ENCODE data around the gene C11orf68.

The C11orf68 gene

DNA sequence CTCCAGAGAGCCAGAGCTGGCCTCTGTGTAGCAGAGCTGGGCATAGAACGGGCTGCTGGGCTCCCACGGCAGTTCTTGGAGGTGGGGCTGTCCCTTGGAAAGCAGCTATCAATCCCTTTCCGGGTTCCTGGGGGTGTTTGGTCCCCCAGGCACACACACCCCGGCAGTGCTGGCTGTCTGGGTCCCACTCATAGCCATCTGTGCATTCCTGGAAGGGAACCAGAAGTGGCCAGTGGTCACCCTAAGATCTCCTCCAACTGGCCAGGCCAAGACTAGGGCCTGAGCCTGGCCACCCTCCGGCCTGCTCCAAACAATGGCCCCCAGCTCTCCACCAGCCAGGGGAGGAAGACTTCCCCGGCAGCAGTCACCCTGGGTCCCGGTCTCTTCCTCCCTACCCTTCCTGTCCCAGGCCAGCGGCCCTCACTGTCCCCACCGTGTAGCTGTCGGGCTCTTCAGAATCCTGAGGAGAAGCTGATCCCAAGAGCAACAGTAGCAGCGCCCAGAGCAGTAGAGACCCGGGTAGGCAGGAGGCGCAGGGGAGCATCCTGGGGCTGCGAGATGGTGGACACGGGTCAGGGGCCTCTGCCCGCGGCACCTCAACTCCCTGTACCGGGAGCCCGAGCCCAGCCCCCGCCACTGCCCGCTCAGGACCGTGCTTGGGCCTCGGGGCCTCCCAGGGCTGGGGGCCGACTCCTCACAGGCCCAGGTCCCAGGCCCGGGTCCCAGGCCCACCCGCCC, 46.9 kb downstream of the C11orf68 start:
- DNase-seq (ENCODE audit: low spot score): no peak

DNA sequence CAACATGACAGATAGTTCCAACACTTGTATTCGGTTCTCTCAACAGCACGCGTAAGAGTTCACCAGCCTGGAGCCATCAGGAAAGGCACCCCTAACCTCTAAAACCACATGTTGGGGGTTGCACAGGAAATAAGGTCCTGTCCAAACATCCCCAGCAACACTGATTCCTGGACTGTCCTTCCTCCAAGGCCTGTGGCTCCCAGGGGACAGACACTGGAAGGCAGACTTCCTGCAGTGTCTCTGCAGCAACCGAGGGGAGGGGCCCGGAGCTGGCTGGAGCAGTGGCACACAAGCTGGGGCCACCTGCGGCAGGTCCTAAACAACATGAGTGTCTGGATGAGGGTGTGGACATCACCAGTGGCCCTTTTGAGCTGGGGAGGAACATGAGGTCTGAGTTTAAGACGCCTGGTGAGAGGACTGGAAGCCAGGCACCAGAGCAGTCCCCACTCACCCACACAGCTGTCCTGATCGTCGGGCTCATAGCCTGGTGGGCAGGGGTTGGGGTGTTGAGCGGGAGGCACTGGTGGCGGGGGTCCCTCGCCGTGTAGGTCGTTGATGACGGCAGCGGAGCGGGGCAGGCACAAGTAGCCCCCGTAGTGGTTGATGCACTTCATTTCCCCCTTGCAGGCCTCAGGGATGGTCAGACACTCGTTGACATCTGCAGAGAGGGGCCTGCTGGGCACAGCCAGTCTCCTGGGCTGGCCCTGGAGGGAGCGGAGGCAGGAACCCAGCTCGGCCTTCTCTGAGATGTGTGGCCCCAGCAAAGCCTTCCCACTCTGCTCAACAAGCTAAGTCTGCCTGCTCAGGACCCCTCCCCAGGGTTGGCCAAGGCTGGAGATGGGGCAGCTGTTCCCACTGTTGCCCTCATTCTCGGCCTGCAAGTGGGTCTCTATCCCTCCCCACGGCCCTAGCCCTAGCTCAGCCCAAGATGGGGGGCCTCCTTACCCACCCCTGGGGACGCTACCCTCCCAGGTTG, 47.9 kb downstream of the C11orf68 start:
- DNase-seq (ENCODE audit: low spot score): no peak

DNA sequence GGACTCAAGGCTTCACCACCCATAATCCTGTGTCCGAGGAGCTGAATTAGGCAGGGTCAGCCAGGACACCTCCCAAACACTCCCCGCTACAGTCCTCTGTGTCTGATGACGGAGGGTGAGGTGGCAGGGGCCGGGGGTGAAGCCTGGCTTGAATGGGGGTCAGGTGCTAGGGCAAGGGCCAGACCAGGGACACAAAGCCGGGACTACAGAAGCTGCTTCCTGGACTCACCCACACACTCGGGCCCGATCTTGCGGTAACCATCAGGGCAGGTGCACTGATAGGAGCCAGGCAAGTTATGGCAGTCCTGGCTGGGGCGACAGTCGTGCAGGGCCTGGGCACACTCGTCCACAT, 48.6 kb downstream of the C11orf68 start:
- DNase-seq (ENCODE audit: low spot score): no peak

DNA sequence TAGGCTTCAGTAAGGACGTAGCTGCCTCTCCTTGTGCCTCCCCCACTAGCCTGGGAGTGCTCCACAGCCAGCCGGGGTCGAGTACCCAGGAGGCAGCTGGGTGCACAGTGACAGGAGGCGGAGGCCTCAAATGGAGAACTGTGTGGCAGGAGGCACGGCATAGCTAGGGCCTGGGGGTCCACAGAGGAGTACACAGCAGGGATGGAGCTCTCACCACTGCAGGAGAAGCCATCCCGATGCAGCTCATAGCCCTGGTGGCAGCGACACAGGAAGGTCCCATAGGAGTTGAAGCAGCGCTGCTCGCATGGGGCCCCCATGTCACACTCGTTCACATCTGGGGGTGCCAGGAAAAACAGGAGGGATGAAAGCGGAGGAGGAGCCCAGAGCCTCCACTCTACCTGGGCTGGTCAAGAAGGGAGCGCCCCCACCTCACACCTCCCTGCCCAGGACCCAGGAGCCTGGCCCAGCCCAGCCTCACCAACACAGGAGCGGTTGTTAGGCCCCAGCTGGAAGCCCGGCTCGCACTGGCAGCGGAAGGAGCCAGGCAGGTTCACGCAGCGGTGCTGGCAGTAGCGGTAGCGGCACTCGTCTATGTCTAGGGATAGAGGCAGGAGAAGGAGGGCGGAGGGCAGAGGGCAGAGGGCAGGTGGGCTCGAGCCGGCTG, 49.1 kb downstream of the C11orf68 start:
- no peak for DNase-seq (ENCODE audit: low spot score)

DNA sequence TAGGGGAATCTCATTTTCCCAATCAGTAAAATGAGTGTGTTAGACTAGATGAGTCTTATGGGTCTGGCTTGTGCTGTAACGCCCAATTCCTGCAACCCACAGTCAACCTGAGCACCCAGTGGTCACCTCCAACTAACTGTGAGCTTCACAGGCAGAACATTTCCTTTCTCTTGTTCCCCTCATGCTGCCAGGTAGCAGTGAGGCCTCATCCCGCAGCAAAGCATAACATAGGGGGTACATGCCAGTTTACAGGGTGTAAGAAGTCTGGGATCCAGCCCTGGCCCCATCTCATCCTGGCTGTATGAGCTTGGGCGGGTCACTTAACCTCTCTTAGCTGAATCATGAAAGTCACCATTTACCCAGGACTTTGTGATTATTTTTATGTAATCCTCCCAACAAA, 50.0 kb downstream of the C11orf68 start:
- DNase-seq (ENCODE audit: low spot score): no peak

DNA sequence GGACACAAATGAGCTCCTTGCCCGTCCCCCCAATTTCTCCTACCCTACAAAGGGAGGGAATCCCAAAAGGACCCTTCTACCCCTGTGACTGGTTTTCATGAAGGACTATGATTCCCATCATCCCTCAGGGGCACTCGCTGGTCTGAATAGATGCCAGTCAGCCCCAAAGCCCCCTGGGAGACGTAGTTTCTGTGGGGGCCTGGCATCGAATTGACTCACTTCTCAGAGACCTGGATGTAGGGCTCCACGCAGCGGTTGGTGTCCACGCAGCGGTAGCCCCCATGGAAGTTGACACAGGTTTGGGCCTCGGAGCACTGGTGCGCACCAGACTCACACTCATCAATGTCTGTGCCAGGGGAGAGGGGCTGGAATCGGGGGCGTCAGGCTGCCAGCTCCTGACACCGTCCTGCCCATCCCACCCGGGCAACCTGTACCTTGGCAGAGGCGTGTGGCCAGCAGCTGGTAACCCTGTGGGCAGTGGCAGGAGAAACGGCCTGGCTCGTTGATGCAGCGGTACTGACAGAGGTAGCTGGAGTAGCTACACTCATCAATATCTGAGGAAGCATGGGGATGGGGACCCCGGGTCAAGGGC, 50.7 kb downstream of the C11orf68 start:
- DNase-seq (ENCODE audit: low spot score): no peak

DNA sequence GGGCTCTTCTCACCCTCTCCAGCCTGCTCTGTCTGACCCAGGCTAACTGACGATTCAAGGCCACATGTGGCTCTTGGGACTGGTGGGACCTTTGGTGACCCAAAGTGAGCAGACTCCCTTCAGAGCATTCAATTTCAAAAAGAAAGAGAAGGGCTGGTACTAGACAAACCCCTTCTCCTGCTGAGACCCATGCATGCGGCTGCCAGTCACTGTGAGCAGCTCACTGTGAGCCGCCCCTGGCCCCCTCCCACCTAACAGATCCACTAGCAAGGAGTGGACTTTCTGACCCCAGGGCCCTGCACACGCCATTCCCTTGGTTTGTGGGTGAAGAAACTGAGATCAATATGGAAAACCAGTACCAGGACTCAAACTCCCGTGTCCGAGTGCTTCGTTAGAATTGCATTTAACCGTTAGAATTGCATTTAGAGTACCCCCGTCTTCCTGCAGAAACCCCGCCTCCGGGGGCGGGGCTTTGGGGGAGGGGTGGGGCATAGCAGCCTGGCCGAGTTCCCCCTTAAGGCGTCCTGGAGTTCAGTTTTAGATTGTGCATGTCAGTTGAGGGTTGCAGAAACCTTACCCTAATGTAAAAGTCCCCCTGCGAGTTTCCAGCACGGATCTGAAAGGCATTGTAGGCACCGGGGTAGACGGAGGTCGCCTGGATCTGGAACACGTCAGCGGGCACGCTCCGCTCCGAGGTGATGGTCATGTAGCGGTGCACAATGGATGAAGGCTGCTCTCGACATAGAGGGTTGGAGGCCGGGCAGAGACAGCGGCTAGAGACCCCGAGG, 51.4 kb downstream of the C11orf68 start:
- DNase-seq (ENCODE audit: low spot score): no peak

All from hematopoietic multipotent progenitor cell treated with erythropoietin and hydrocortisone succinate and interleukin-3 and kit ligand, for 17 days (in vitro differentiated cells).